Body of pancreas (tissue), 4 donors: ENCODE results near the gene ENTPD8. TPM values are rescaled to one million over a fixed set of nuclear protein-coding genes. Genes with fewer than 3 reads are reported as not detected.

ENCODE experiments used
- ATAC-seq: fragments of 150-250 bp; one replicate; pipeline ENCODE4 v1.9.1; 2016
- DNase-seq, 4 donors: peaks; one replicate each; pipeline ENCODE4 v3.0.0-alpha.2; 2019
- H3K27ac ChIP-seq, 4 donors: fragments of 200-600 bp; sonication (generic); 1 replicate in 3 of 4; 2 replicates in 1 of 4; pipeline versions ENCODE4 v1.5.1 to v1.6.1; 2016 to 2019; ENCODE audit warnings: mild to moderate bottlenecking in 1 of 4, mixed read lengths in 1 of 4, moderate library complexity in 1 of 4
- H3K27me3 ChIP-seq, 2 donors: fragments of 200-600 bp; sonication (generic); one replicate each; pipeline ENCODE4 v1.6.0; 2016; ENCODE audit warnings: mild to moderate bottlenecking in 1 of 2
- H3K36me3 ChIP-seq, 2 donors: fragments of 200-600 bp; sonication (generic); replicated peaks in 1 of 2; 2 replicates each; pipeline ENCODE4 v1.5.1; 2016; ENCODE audit warnings: low read depth in 2 of 2; ENCODE audit not compliant: insufficient read depth in 1 of 2
- H3K4me1 ChIP-seq: fragments of 200-600 bp; sonication (generic); one replicate; pipeline ENCODE4 v1.6.0; 2016
- H3K4me3 ChIP-seq, 2 donors: fragments of 200-600 bp; sonication (generic); 1 replicate in 1 of 2; 2 replicates in 1 of 2; pipeline ENCODE4 v1.5.1; 2016 to 2019
- H3K9me3 ChIP-seq, 3 donors: fragments of 200-600 bp; sonication (generic); 1 replicate in 2 of 3; 2 replicates in 1 of 3; pipeline ENCODE4 v1.5.1; 2016
- CTCF ChIP-seq, 7 experiments: fragments of 450-650 bp in 4 of 7; fragments of 200-600 bp in 3 of 7; sonication (generic) in 3 of 7; IDR thresholded peaks; one replicate each; pipeline ENCODE4 v1.5.1; 2016 to 2019; ENCODE audit warnings: antibody characterized with exemption in 7 of 7
- POLR2A ChIP-seq, 3 donors: fragments of 450-650 bp; IDR thresholded peaks; one replicate each; pipeline ENCODE4 v1.6.1; 2016; ENCODE audit warnings: antibody characterized with exemption in 3 of 3, mild to moderate bottlenecking in 2 of 3
- WGBS, 2 donors: methylation state at CpG; one replicate each; pipeline ENCODE4 v1.1.5; 2017; 5-methylcytosine and 5-hydroxymethylcytosine counted together
- intact Hi-C: fragments of 100-400 bp; cut with DNase I; formaldehyde crosslinking; loops from one replicate; pipeline ENCODE4 v1.15.1; 2023
- total RNA-seq, 2 donors: library from RNA; depleted of rRNA; stranded (reverse); fragments of >200 nt; gene quantifications; one replicate each; pipeline ENCODE4 v1.1.0, GENCODE V29; 2016

Gene ENTPD8
- total RNA-seq, 2 donors from 2014 or later = 2.0 to 2.3 TPM

DNA sequence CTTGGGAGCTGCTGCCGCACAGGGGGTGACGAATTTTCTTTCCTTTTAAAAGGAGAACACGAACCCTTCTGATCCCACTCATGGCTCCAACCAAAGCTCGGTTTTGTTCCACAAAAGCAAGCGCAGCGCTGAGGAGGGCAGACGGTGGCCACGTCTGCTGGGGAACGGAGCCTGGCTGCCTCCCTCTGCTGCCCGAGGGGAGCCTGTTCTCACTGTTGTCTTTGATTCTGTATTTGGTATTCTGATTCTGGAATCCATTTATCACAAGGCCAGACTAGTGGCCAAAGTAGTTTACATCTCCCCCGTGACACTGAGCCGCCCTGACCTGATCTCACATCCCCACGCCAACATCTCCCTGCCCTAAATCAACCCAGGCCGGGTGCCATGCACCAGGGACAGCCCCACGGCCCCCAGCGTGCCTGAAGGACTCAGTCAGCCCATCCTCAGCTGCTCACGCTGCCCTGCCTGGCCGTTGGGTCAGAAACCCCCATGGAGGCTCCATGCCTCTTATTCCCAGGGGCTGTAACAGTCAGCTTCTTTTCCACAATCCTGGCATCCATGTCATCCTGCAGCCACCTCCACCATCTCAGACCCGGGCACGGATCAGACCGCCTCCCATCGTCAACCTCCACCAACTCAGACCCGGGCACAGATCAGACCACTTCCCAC lies 24.7 kb upstream of the ENTPD8 start:
- Histone ChIP-seq H3K4me3 (no peak overlapping the region), H3K27ac (no peak overlapping the region), H3K4me1 (no peaks in the 10 kb centered on the region), H3K27me3 (no peaks in the 10 kb centered on the region), H3K9me3 (no peaks in the 10 kb centered on the region), H3K36me3 (no peaks in the 10 kb centered on the region)
- 93 to 95% methylated on average over 19 to 23 of the region's 23 CpGs for WGBS, 2 donors
- ATAC-seq (no peak), DNase-seq (no peak)
- TF ChIP-seq CTCF (IDR thresholded peaks at IDR 0.05) (no peak), POLR2A (IDR thresholded peaks at IDR 0.05) (no peak)
- intact Hi-C loops = no loop called here

DNA sequence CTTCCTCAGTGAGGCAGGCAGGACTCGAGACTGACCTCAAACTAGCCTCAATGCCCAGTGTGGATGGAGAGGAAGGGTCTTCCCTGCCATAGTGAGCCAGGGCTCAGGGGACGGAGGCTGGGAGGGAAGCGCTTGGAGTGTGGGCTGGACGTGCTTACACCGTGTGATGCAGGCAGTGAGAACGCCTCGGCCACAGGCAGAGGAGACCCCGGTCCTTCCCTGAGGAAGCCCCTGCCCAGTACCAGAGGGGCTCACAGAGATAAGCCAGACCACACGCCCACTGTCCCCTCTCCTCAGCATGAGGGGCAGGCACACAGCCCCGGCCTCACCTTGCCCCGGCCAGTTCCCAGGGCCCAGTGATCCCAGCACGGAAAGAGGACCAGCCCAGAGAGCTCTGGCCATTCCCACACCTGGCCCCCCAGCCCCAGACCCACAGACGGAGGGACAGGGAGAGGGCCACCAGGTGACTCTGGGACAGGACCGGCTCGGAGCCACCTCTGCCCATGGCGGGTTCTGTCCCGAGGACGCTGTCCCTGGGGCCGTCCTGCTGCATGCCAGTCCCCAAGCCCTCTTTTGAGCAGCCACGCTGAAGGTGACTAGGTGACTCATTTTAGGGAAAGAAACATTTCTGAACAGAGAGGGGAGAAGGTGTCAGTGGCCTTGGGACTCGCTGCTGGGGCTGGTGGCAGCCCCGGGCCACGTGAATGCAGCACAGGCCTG lies 24.0 kb upstream of the ENTPD8 start:
- DNase-seq = no peak
- Histone ChIP-seq H3K36me3 (no peaks in the 10 kb centered on the region), H3K27ac (no peak overlapping the region), H3K4me3 (no peak overlapping the region), H3K4me1 (peaks cover under 1% of the 10 kb centered on the region), H3K27me3 (no peaks in the 10 kb centered on the region), H3K9me3 (no peaks in the 10 kb centered on the region)
- WGBS, 2 donors = 88 to 91% methylated on average over 20 to 23 of the region's 23 CpGs
- intact Hi-C loops = no loop called here
- no peak for ATAC-seq
- no peak for TF ChIP-seq POLR2A (IDR thresholded peaks at IDR 0.05)
- TF ChIP-seq CTCF (IDR thresholded peaks at IDR 0.05) = no peak

- Histone ChIP-seq H3K4me1 (peaks cover 7% of the 10 kb centered on the region), H3K9me3 (no peaks in the 10 kb centered on the region), H3K4me3 (no peak overlapping the region), H3K27me3 (no peaks in the 10 kb centered on the region), H3K27ac (no peak overlapping the region), H3K36me3 (no peaks in the 10 kb centered on the region)
- WGBS, 2 donors = 90 to 93% methylated on average over 4 to 28 of the region's 28 CpGs
- ATAC-seq = no peak
- intact Hi-C loops = no loop called here
- DNase-seq = no peak
- TF ChIP-seq POLR2A (IDR thresholded peaks at IDR 0.05) (no peak), CTCF (IDR thresholded peaks at IDR 0.05) (no peak)
Observed at GRCh38 chr9:137464291-137464999, 23.3 kb upstream of the ENTPD8 start.

DNA sequence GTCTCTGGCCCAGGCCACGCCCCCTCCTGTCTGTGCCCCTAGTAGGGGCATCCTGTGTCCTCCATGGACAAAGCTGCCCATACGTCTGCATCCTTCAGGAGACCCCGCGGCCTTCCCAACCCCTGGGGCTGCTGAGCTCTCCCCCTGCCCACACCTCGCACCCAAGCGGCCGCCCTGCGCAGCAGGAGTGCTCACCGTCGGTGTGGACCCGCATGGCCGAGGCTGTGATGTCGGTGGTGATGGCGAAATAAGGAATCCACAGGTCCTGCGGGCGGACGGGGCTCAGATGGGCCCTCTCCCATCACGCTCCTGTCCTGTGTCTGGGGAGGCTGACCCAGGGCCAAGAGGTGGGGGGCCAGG lies 22.8 kb upstream of the ENTPD8 start:
- no peaks in the 10 kb centered on the region for H3K27me3 ChIP-seq
- peaks cover 9% of the 10 kb centered on the region for H3K4me1 ChIP-seq
- ATAC-seq (no peak), DNase-seq (no peak)
- H3K9me3 ChIP-seq = no peaks in the 10 kb centered on the region
- no peaks in the 10 kb centered on the region for H3K36me3 ChIP-seq
- WGBS, 2 donors = 90 to 97% methylated on average over 10 to 18 of the region's 18 CpGs
- H3K4me3 ChIP-seq = no peak overlapping the region
- H3K27ac ChIP-seq = no peak overlapping the region
- intact Hi-C loops = no loop called here
- no peak for TF ChIP-seq POLR2A (IDR thresholded peaks at IDR 0.05)
- TF ChIP-seq CTCF (IDR thresholded peaks at IDR 0.05) = no peak
